ENCODE measurements around the gene TCERG1L.

GRCh38 chr10:131114846-131115245 lies 196.7 kb downstream of the TCERG1L start:
- no peak for TF ChIP-seq CTCF (IDR thresholded peaks at IDR 0.05)
- no peak for TF ChIP-seq POLR2AphosphoS5 (IDR thresholded peaks at IDR 0.05)
- no peak for TF ChIP-seq EP300 (IDR thresholded peaks at IDR 0.05)

Measured in gastroesophageal sphincter (tissue), 3 donors.